Inflammatory macrophage (primary cell): ENCODE measurements around the gene PTBP1.

Experiments
- DNase-seq, 2 donors: peaks; one replicate each; pipeline ENCODE4 v3.0.0-alpha.2; 2020 to 2022

PTBP1 gene

DNA sequence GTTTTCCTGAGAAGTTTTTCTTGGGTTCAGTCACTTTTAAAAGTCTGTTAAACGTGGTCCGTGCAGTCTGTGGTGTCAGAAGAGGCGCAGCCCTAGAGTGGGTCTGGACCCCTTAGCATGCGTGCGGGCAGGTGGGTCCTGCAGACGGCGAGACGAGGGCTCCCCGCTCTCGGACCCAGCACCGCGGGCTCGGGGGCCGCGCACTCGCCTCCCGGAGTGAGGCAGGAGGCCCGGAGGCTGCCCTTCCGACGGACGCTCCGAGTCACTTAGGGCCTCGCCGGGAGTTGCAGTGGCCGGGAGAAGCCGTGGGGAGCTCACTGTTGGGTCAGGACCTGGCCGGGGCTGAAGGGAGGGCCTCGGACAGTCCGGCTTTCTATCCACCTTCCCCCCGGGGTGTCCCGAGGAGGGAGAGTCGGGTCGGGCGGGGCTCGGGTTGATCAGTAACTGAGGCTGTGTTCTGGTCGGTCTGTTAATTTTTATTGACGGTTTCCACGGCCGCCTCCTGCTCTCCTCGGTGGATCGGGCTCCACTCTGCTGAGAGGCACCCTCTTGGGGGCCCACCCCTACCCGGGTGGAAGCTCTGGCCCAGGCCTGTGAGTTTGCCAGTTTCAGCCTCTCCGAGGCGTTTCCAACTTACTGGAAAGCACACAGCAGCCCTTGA lies 1.3 kb downstream of the PTBP1 start:
- no peak for DNase-seq

DNA sequence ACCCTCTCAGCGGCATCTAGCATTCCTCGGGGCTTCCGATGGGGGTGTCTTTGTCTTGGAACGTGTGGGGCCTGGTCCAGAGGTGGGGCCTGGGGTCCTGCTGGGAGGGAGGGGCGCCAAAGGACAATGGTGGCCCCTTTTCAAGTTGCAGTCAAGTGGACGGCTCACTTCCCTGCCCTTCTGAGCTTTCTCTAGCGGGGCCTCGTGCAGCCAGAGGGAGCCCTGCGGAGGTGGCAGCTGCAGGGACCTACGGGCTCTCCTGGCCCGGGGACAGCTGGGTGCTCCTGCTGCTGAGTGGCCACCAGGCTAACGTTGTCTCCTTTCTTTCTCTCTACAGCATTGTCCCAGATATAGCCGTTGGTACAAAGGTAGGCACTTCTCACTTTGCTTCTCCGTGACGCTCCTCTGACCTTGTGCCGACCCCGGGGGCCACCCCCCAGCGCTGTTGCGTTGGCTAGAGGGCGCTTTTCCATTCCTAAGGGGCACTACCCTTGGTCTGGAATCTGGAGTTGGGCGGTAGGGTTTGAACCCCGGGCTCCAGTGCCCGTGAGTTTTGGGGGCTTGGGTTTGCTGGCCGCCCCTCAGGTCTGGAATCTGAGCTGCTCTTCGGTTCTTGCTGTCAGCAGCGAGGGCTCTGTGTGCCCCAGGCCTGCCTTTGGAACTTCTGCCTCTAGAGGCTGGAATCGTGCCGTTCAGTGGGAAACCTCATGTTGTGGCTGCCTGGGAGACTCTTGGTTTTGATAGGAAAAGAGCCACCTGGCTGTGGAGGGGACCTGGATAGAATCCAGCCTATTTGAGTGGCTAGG lies 2.0 kb downstream of the PTBP1 start:
- peak; percentile 25 to 54 for DNase-seq

DNA sequence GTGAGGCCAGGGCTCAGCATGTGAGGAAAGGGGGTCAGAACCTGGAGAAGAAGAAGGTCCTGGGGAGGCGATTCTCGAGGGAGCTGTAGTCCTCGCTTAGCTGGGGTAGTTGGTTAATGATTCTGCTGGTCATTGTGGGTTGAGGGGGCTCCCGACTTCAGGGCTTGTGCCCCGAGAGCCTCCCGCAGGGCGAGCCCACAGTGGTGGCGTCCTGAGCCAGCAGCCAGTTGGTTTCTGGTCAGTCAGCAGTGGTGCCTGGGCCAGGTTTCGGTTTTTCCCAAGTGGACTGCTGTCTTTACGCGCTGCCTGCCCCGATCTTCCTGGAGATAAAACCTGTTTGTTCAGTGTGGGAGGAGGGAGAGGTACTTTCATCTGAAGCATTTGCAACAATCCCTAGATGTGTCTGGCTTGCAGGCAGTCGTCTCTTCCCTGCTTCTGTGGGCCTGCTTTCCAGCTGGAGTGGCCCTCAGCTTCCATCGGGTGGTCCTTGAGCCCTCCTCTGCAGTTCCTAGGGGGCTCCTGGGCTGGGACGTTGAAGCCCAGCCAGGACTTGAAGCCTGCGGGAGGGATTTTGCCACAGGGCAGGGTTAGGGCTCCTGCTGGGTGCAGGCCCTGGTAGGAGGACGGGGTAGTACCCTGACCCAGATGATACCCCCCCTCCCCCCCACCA lies 3.2 kb downstream of the PTBP1 start:
- no peak for DNase-seq

DNA sequence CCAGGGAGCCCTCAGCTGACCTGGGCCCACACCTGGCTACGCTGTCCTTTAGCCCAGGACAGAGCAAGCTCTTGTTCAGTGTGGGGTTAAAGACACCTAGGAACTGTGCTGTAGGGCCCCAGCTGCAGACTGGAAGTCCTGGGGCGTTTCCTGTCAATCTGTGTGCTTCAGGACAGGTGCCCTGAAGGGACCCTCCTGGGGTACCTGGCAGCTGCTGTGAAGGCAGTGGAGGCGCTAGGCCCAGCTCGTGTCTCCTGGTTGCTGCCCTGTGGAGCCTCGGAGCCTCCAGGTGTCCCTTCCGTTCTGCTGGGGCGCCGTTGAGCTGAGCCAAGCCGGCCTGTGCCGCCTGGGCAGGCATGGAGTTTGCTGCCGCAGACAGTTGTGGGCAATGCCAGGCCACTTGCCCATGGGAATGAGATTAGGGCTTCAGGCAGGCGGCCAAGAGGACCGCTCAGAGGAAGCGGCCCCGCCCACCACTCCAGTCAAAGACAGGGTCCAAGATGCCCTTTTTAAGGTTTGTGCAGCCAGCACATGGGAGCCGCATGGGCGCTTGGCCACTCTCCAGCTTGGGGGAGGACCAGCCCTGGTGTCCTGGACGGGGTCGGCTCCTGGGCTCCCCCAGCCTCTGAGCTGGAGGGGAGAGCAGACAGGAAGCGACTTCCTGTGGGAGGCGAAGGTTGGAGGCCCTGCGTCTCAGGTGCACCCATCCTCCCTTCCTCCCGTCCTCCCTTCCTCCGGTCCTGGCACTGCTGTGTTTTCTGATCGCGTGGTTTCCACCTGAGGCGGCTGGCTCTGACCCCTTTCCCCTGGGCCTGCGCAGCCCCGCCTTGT lies 4.0 kb downstream of the PTBP1 start:
- DNase-seq: peak in 1 of 2 donors; percentile 27

DNA sequence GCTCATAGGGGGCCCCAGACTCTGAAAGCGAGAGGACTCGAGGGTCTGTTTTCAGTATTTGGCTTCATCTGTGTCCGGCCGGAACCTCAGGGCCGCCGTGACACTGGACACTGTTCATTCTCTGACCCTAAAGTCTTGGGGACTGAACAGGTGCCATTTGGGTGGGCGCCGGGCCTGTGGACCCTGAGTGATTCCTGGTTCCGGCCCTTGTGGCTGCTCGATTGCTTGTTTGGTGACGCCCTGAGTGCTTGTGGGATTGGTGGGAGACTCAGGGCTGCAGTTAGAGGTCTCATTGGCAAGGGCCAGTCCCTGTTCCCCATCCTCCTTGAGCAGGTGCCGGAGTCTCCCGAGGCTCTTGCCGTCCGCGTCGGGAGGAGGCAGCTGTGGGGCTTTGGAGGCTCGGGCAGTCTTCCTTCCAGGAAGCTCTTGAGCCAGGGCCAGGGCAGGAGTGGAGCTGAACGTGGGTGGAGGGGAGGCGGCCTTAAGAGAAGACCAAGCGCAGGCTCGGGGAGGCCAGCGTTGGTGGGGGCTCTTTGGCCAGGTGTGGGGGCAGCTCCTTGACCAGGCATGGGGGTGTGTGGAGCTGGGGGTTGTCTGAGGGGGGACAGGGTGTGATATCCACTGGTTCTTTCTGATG lies 4.7 kb downstream of the PTBP1 start:
- no peak for DNase-seq

DNA sequence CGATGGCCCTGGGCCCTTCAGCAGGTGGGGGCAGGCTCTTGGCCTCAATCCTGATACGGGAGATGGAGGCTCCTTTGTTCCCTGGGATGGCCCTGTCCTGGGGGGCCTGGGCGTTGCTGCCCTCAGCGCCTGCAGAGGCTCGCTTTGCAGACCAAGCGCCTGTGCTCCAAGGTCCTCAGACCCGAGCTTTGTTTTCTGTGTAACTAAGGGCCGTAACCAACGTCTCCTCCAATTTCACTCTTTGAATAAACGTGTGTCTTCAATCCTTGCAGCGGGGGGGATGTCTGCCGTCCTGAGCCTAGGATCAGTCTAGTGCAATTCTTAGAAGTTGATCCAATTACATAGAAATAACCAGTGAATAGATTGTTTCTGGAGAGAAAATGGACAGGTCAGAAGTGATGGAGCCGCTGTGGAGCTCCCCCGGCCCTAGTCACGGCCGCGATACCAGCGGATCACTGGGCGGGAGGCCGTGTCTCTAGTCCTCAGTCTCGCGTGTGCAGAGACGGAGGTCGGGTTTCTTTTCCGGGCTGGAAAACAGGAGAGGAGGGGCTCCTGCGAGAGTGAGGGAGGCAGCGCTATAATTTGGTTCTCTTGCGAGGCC lies 5.3 kb downstream of the PTBP1 start:
- DNase-seq: no peak

DNA sequence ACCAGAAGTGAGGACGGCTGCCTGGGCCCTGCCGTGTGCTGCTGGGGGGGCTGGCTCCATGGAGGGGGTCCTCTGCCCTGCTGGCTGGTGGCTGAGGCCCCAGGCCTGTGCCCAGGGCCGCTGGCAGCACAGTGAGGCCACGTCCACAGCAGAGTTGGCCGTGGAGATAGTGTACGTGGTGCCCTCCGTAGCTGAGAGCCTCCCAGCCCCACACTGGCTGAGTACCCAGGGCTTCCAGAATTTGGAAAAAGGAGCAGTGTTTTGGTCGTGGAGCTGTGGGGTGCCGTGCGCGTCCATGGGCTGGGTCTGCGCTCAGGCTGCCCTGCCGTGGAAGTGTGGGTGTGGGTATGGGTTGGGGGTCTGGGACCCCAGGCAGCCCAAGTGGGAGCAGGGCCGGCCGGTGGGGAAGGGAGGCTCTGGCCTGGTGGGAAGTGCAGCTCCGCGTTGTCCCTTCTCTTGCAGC lies 5.9 kb downstream of the PTBP1 start:
- no peak for DNase-seq

DNA sequence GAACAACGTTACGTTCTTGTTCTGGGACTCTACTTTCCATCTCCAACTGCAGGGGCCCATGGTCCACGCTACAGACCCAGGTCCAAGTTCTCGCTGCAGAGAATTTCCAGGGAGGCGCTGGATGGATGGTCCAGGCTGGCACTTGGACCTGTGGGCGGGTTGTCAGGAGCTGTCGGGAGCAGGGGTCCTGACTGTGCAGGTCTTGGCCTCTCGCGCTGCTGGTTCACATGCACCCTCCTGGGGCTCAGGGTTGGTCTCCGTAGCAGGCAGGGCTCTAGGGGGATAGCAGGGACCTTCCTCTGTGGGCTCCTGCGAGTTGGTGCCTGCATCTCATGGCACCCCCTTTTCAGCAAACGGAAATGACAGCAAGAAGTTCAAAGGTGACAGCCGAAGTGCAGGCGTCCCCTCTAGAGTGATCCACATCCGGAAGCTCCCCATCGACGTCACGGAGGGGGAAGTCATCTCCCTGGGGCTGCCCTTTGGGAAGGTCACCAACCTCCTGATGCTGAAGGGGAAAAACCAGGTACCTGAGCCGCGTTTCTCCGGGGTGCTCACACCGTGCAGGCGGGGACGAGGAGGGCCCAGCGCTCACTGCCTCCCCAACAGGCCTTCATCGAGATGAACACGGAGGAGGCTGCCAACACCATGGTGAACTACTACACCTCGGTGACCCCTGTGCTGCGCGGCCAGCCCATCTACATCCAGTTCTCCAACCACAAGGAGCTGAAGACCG lies 6.6 kb downstream of the PTBP1 start:
- no peak for DNase-seq

DNA sequence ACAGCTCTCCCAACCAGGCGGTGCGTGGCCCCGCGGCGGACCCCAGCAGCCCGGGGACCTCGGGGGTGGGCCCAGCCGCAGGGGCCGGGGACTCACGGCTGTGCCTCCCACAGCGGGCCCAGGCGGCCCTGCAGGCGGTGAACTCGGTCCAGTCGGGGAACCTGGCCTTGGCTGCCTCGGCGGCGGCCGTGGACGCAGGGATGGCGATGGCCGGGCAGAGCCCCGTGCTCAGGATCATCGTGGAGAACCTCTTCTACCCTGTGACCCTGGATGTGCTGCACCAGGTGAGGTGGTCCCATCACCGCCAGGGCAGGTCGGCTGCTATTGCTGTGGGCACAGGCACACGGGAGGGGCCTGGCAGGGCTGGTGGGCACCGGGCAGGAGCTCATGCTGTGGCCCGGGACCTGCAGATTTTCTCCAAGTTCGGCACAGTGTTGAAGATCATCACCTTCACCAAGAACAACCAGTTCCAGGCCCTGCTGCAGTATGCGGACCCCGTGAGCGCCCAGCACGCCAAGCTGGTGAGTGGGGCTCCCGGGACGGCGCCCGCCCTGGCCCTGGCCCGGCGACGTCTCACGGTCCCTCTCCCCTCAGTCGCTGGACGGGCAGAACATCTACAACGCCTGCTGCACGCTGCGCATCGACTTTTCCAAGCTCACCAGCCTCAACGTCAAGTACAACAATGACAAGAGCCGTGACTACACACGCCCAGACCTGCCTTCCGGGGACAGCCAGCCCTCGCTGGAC lies 7.3 kb downstream of the PTBP1 start:
- no peak for DNase-seq

DNA sequence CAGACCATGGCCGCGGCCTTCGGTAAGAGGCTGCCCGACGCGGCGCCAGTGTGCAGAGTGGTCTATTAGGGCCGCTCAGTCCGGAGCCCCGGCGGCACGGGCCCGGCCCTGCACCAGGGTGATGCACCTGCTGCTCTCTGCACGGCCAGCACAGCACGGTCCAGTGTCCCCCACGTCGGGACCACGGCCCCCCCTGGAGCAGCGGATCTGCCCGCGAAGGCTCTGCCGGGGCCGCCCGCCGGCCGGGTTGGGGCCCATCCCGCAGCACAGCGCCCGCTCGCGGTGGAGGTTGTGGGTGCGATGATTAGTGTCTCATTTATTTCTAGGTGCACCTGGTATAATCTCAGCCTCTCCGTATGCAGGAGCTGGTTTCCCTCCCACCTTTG lies 7.9 kb downstream of the PTBP1 start:
- DNase-seq: no peak

DNA sequence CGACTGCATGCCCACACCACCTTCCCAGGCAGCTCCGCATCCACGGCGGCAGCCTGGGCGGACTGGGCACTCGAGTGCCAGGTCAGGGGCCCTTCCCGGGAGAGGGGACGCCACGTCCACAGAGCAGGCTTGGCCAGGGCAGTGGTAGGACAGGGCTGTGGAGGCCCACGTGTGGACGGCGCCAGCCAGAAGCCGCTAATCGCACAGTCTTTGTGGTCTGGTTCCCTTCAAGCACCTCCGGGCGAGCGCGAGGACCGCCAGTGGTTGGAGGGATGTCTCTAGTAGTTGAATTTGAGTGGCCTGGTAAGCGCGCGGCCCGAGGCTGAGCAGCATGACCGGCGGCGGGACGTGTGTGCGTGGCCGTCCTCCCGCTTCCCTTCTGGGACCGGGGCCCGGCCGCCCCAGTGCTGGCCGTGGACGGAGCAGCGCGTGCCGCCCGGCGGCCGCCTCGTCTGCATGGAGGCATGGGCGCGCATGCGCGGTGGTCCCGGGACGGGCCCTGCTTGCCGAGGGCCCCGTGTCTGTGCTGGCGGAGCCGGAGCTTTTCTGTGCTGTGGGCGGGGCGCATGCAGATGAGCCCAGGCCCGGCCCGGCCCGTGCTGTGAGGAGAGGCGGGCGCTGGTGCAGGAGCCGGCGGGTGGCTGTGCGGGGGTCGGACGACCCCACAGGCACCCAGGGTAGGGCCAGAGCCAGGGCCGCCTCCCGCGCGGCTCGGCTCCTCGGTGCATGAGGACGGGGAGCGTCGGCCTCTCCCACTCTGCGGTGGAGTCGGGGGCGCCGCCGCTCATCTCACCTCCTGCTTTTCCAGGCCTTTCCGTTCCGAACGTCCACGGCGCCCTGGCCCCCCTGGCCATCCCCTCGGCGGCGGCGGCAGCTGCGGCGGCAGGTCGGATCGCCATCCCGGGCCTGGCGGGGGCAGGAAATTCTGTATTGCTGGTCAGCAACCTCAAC lies 8.6 kb downstream of the PTBP1 start:
- DNase-seq: no peak

DNA sequence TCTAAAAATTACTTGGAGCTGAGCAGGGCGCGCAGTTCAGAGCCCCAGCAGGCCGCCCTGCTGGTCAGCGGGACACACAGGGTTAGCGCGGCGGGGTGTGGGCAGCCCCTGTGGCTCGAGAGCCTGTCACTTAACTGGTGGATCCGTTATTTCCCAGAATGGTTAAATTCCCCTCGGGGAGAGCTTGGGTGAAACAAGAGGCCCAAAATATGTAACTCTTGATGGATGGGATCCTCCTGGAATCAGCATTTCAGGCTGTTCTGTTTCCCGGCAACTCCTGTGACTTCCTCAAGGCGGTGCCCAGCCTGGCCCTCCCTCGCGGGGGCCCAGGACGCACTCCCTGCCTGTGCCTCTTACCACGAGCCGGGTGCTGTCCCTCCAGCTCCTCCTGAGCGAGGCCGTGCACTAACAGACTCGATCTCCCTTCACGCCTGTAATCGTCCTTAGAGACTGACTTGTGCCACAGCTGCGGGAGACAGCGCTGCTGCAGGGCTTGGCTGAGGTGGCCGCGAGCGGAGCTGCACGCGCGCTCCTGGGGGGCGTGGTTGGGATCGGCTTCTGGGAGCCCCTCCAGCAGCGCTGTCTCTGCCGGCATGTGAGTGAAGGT lies 9.7 kb downstream of the PTBP1 start:
- no peak for DNase-seq

DNA sequence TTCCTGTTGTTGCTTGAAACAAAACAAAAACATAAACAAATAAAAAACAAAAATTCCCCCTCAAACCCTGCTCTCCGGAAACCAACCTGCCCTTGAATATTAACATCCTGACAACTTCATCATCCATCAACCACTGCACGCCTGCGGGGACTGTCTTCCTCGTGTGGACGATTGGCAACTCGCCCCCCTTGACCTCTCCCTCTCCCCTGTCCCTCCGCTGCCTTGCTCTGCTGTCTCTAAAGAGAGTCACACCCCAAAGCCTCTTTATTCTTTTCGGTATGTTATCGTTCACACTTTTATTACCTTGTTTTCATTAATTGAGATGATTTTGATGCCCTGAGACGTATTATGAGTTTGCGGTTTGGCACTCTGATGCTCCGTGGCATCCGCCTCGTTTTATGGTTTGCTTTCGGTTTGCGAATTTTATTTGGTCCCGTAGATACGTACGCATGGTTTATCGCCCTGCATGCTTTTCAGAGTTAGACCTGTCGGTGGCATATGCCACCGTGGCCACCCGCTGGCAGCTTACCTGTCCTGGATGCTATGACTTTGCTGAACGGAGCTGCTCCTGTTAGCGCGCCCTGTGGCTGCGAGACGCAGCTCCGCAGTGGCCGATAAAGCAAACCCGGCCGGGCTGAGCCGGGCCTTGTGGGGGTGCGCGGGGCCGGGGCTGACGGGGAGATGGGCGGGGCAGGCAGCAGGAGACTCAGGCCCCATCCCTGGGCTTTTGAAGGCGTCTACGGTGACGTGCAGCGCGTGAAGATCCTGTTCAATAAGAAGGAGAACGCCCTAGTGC lies 10.6 kb downstream of the PTBP1 start:
- no peak for DNase-seq

DNA sequence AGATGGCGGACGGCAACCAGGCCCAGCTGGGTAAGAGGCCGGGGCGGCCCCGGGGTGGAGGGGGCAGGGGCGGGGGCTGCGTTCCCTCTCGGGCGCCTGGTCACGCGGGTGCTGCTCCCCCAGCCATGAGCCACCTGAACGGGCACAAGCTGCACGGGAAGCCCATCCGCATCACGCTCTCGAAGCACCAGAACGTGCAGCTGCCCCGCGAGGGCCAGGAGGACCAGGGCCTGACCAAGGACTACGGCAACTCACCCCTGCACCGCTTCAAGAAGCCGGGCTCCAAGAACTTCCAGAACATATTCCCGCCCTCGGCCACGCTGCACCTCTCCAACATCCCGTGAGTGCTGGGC lies 11.1 kb downstream of the PTBP1 start:
- DNase-seq: no peak

DNA sequence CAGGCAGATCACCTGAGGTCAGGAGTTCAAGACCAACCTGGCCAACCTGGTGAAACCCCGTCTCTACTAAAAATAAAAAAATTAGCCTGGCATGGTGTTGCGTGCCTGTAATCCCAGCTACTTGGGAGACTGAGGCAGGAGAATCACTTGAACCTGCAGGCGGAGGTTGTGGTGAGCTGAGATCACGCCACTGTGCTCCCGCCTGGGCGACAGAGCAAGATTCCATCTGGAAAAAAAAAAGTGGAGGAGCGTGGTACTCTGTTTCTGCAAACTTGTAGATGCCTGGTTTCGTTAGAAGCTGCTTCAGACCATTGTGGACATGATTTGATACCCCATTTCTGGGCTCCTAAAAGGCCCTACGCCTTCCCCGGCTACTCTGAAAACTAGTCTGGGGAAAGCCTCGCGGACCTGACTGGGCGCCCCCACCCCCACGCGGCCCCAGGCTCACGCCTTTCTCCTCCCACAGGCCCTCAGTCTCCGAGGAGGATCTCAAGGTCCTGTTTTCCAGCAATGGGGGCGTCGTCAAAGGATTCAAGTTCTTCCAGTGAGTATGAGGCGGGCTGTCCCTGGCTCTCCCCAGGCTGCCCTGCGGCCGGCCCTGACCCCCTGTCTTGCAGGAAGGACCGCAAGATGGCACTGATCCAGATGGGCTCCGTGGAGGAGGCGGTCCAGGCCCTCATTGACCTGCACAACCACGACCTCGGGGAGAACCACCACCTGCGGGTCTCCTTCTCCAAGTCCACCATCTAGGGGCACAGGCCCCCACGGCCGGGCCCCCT lies 13.0 kb downstream of the PTBP1 start:
- DNase-seq: no peak

DNA sequence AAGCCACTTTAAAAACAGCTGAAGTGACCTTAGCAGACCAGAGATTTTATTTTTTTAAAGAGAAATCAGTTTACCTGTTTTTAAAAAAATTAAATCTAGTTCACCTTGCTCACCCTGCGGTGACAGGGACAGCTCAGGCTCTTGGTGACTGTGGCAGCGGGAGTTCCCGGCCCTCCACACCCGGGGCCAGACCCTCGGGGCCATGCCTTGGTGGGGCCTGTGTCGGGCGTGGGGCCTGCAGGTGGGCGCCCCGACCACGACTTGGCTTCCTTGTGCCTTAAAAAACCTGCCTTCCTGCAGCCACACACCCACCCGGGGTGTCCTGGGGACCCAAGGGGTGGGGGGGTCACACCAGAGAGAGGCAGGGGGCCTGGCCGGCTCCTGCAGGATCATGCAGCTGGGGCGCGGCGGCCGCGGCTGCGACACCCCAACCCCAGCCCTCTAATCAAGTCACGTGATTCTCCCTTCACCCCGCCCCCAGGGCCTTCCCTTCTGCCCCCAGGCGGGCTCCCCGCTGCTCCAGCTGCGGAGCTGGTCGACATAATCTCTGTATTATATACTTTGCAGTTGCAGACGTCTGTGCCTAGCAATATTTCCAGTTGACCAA lies 13.7 kb downstream of the PTBP1 start:
- no peak for DNase-seq
